Testis (tissue), 3 donors: ENCODE measurements around the gene GFRA3. TPM values are rescaled to one million over a fixed set of nuclear protein-coding genes. Genes with fewer than 3 reads are reported as not detected.
A peak's percentile ranks its signal among the peaks of the same experiment; 100 is the strongest.

ENCODE experiments used
- DNase-seq: peaks from one replicate; pipeline ENCODE4 v3.0.0-alpha.2; 2019
- H3K27ac ChIP-seq, 2 donors: fragments of 200-600 bp; sonication (generic); one replicate each; pipeline ENCODE4 v1.5.1; 2019
- H3K27me3 ChIP-seq: fragments of 200-600 bp; sonication (generic); one replicate; pipeline ENCODE4 v1.5.1; 2019
- H3K36me3 ChIP-seq: fragments of 200-600 bp; sonication (generic); one replicate; pipeline ENCODE4 v1.5.1; 2017; ENCODE audit warnings: low read depth; ENCODE audit errors: missing control alignments
- H3K4me1 ChIP-seq: fragments of 200-600 bp; sonication (generic); one replicate; pipeline ENCODE4 v1.5.1; 2019
- H3K4me3 ChIP-seq, 2 donors: fragments of 200-600 bp; sonication (generic); one replicate each; pipeline ENCODE4 v1.5.1; 2017 to 2019
- H3K9me3 ChIP-seq: fragments of 200-600 bp; sonication (generic); one replicate; pipeline ENCODE4 v1.5.1; 2017
- CTCF ChIP-seq, 3 experiments: fragments of 450-650 bp in 2 of 3; fragments of 200-600 bp in 1 of 3; sonication (generic) in 1 of 3; IDR thresholded peaks; one replicate each; pipeline ENCODE4 v1.5.1; 2016 to 2019; ENCODE audit warnings: antibody characterized with exemption in 3 of 3, mild to moderate bottlenecking in 2 of 3, moderate library complexity in 1 of 3
- POLR2A ChIP-seq: fragments of 450-650 bp; IDR thresholded peaks from one replicate; pipeline ENCODE4 v1.6.1; 2017; ENCODE audit warnings: antibody characterized with exemption, mild to moderate bottlenecking, moderate library complexity
- WGBS, 2 donors: methylation state at CpG; one replicate each; pipeline ENCODE4 v1.1.5; 2018; 5-methylcytosine and 5-hydroxymethylcytosine counted together
- intact Hi-C: fragments of 100-400 bp; cut with DNase I; formaldehyde crosslinking; loops from one replicate; pipeline ENCODE4 v1.15.1; 2023; ENCODE audit warnings: low total_unique reads
- polyA plus RNA-seq: library from polyadenylated mRNA; stranded (reverse); fragments of 350-450 nt; fragmentation: Illumina TruSeq; extraction: RNeasy Lipid Tissue Mini Kit (QIAGEN cat#74804); gene quantifications from one replicate; pipeline ENCODE4 v1.2.3, GENCODE V29; 2014; ENCODE audit warnings: low read depth, low replicate concordance; ENCODE audit not compliant: insufficient read depth
- total RNA-seq, 2 donors: library from RNA; depleted of rRNA; stranded (reverse); fragments of >200 nt; gene quantifications; one replicate each; pipeline ENCODE4 v1.2.3, GENCODE V29; 2016

The GFRA3 gene
- total and polyA plus RNA-seq, 3 donors from 2014 or later, result 5.8 to 6.3 (median 6.3) TPM

GRCh38 chr5:138241688-138242571 is 32.5 kb downstream of the GFRA3 start:
- no peak for TF ChIP-seq CTCF (IDR thresholded peaks at IDR 0.05)
- TF ChIP-seq POLR2A, result no peak
- H3K27me3 ChIP-seq, result no peaks in the 10 kb centered on the region
- H3K36me3 ChIP-seq, result no peaks in the 10 kb centered on the region
- H3K27ac ChIP-seq, result peak overlapping the region in 1 of 2 donors; percentile 19
- peak; percentile 31 for DNase-seq
- H3K9me3 ChIP-seq, result no peaks in the 10 kb centered on the region
- peak overlapping the region; percentile 53 to 67 for H3K4me3 ChIP-seq
- intact Hi-C loops, result no loop called here
- 2 to 5% methylated on average over 30 to 64 of the region's 67 CpGs for WGBS, 2 donors
- H3K4me1 ChIP-seq, result peaks cover 5% of the 10 kb centered on the region

GRCh38 chr5:138240650-138241385 is 33.6 kb downstream of the GFRA3 start:
- H3K4me3 ChIP-seq, result no peak overlapping the region
- DNase-seq, result no peak
- no peaks in the 10 kb centered on the region for H3K36me3 ChIP-seq
- intact Hi-C loops, result no loop called here
- H3K27ac ChIP-seq, result no peak overlapping the region
- 53 to 62% methylated on average over 3 of the region's 3 CpGs for WGBS, 2 donors
- TF ChIP-seq POLR2A (no peak), CTCF (IDR thresholded peaks at IDR 0.05) (no peak)
- no peaks in the 10 kb centered on the region for H3K27me3 ChIP-seq
- peaks cover 5% of the 10 kb centered on the region for H3K4me1 ChIP-seq
- no peaks in the 10 kb centered on the region for H3K9me3 ChIP-seq

- no peaks in the 10 kb centered on the region for H3K9me3 ChIP-seq
- H3K4me3 ChIP-seq, result no peak overlapping the region
- peaks cover 5% of the 10 kb centered on the region for H3K4me1 ChIP-seq
- H3K27ac ChIP-seq, result no peak overlapping the region
- intact Hi-C loops, result no loop called here
- H3K36me3 ChIP-seq, result no peaks in the 10 kb centered on the region
- whole genome bisulfite sequencing, 2 donors, result 96 to 100% methylated on average over 1 of the region's 1 CpG
- TF ChIP-seq CTCF (IDR thresholded peaks at IDR 0.05) (no peak), POLR2A (no peak)
- no peak for DNase-seq
- H3K27me3 ChIP-seq, result no peaks in the 10 kb centered on the region
Measured at GRCh38 chr5:138238034-138238433, 36.4 kb downstream of the GFRA3 start.

- Histone ChIP-seq H3K27me3 (no peaks in the 10 kb centered on the region), H3K4me1 (peaks cover 9% of the 10 kb centered on the region), H3K27ac (no peak overlapping the region), H3K4me3 (no peak overlapping the region), H3K36me3 (no peaks in the 10 kb centered on the region), H3K9me3 (no peaks in the 10 kb centered on the region)
- 81 to 83% methylated on average over 2 of the region's 2 CpGs for WGBS, 2 donors
- no peak for DNase-seq
- no peak for TF ChIP-seq POLR2A
- TF ChIP-seq CTCF (IDR thresholded peaks at IDR 0.05), result no peak
- intact Hi-C loops, result no loop called here
Measured at GRCh38 chr5:138234651-138235050, 39.8 kb downstream of the GFRA3 start.
